ENCODE data around the gene MYH9. TPM values are rescaled to one million over a fixed set of nuclear protein-coding genes. Genes with fewer than 3 reads are reported as not detected.

Gene MYH9
- total and polyA plus RNA-seq, 2 donors (not counting 1 experiment from before 2014, with no cell fraction given): 108 to 554 TPM

GRCh38 chr22:36334081-36334820, 53.5 kb downstream of the MYH9 start:
- H3K4me1 Mint-ChIP-seq: peaks cover 94% of the 10 kb centered on the region
- TF ChIP-seq EZH2 (IDR thresholded peaks at IDR 0.05; ENCODE audit: borderline replicate concordance, insufficient read depth, low read depth, low read length, poor library complexity, severe bottlenecking): no peak
- TF ChIP-seq, protein P1, sequence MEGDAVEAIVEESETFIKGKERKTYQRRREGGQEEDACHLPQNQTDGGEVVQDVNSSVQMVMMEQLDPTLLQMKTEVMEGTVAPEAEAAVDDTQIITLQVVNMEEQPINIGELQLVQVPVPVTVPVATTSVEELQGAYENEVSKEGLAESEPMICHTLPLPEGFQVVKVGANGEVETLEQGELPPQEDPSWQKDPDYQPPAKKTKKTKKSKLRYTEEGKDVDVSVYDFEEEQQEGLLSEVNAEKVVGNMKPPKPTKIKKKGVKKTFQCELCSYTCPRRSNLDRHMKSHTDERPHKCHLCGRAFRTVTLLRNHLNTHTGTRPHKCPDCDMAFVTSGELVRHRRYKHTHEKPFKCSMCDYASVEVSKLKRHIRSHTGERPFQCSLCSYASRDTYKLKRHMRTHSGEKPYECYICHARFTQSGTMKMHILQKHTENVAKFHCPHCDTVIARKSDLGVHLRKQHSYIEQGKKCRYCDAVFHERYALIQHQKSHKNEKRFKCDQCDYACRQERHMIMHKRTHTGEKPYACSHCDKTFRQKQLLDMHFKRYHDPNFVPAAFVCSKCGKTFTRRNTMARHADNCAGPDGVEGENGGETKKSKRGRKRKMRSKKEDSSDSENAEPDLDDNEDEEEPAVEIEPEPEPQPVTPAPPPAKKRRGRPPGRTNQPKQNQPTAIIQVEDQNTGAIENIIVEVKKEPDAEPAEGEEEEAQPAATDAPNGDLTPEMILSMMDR (IDR thresholded peaks at IDR 0.05): no peak
- DNase-seq: no peak
- ChIA-PET POLR2A (interaction anchor here (0.6 kb wide), 1 partner anchor 163 kb away, joined by 3 read pairs; no protein-coding TSS in a partner anchor), CTCF (interaction anchor here (1.2 to 5.8 kb wide), 6 partner anchors 25 to 147 kb away, joined by 3 to 58 read pairs (median 4); partner anchors contain the start of gene TXN2)
- H4K20me1 ChIP-seq (ENCODE audit: control insufficient read depth, insufficient read depth, low read length, poor library complexity, severe bottlenecking): peaks cover 100% of the 10 kb centered on the region
- H3K27ac ChIP-seq (ENCODE audit: low read length in 2 of 2): peak overlapping the region; percentile 8 to 83
- WGBS (ENCODE audit: insufficient coverage): 55% methylated on average over 17 of the region's 25 CpGs
- peak overlapping the region; percentile 47 for H3K4me2 ChIP-seq (replicated peaks; ENCODE audit: low read depth, low read length, poor library complexity, severe bottlenecking)
- H3K27me3 ChIP-seq (replicated peaks in 1 of 4; ENCODE audit: control extremely low read depth in 1 of 4, control insufficient read depth in 3 of 4, insufficient read depth in 4 of 4, low read length in 3 of 4): no peaks in the 10 kb centered on the region
- H3K27me3 Mint-ChIP-seq: no peaks in the 10 kb centered on the region
- no peaks in the 10 kb centered on the region for H3K9me3 ChIP-seq (ENCODE audit: control extremely low read depth in 1 of 3, control insufficient read depth in 2 of 3, insufficient read depth in 1 of 3, low read length in 2 of 3)
- H3K9ac ChIP-seq (ENCODE audit: low read length): no peak overlapping the region
- no peak for ATAC-seq (ENCODE audit: low read depth)
- H3K79me2 ChIP-seq (ENCODE audit: control insufficient read depth, insufficient read depth, low read length): peaks cover 100% of the 10 kb centered on the region
- peaks cover 80 to 91% of the 10 kb centered on the region in 2 donors for H3K4me1 ChIP-seq (ENCODE audit: control insufficient read depth in 2 of 2, insufficient read depth in 2 of 2, low read length in 2 of 2)
- no peak overlapping the region for H2AFZ ChIP-seq (ENCODE audit: insufficient read depth, low read depth, low read length, poor library complexity, severe bottlenecking)
- no peak overlapping the region for H3K4me3 Mint-ChIP-seq
- H3K36me3 ChIP-seq (replicated peaks in 1 of 2; ENCODE audit: control extremely low read depth in 1 of 2, control insufficient read depth in 1 of 2, extremely low read depth in 1 of 2, insufficient read depth in 2 of 2, low read length in 1 of 2): peaks cover 4 to 83% of the 10 kb centered on the region in 2 experiments
- no peaks in the 10 kb centered on the region for H3K9me3 Mint-ChIP-seq (ENCODE audit: insufficient read depth)
- no peak overlapping the region for H3K4me3 ChIP-seq (ENCODE audit: control extremely low read depth in 1 of 5, extremely low read depth in 1 of 5, insufficient read depth in 1 of 5, low read depth in 2 of 5, low read length in 4 of 5)
- intact Hi-C loops (cut with micrococcal nuclease): no loop called here
- H3K27ac Mint-ChIP-seq: peak overlapping the region; percentile 97

DNA sequence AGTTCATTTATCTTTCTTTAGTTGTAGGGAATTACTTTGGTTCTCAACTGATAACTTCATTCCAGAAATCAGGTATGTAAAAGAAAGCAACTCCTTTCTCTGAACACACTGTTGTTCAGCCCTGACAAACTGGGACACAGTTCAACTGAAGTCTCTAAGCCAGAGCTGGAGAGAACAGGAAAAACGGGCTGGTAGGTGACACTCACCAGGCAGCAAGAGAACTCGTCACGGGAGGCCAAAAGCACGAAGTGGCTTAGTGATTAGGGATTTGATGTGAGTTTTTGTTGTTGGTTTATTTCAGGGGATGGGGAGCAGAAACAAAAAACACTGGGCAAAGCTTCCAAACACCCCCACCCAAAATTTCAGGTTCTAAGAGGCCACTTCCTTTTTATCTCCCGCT, 54.1 kb downstream of the MYH9 start:
- H3K27ac Mint-ChIP-seq: peak overlapping the region; percentile 97
- peaks cover 100% of the 10 kb centered on the region for H3K79me2 ChIP-seq (ENCODE audit: control insufficient read depth, insufficient read depth, low read length)
- no peak overlapping the region for H2AFZ ChIP-seq (ENCODE audit: insufficient read depth, low read depth, low read length, poor library complexity, severe bottlenecking)
- H3K4me1 Mint-ChIP-seq: peaks cover 95% of the 10 kb centered on the region
- DNase-seq (no peak), ATAC-seq (ENCODE audit: low read depth) (no peak)
- peak overlapping the region; percentile 32 for H3K4me3 Mint-ChIP-seq
- 50% methylated on average over 1 of the region's 5 CpGs for WGBS (ENCODE audit: insufficient coverage)
- no peaks in the 10 kb centered on the region for H3K27me3 ChIP-seq (replicated peaks in 1 of 4; ENCODE audit: control extremely low read depth in 1 of 4, control insufficient read depth in 3 of 4, insufficient read depth in 4 of 4, low read length in 3 of 4)
- H3K36me3 ChIP-seq (replicated peaks in 1 of 2; ENCODE audit: control extremely low read depth in 1 of 2, control insufficient read depth in 1 of 2, extremely low read depth in 1 of 2, insufficient read depth in 2 of 2, low read length in 1 of 2): peaks cover 4 to 79% of the 10 kb centered on the region in 2 experiments
- H3K4me2 ChIP-seq (replicated peaks; ENCODE audit: low read depth, low read length, poor library complexity, severe bottlenecking): peak overlapping the region; percentile 73
- no peaks in the 10 kb centered on the region for H3K9me3 Mint-ChIP-seq (ENCODE audit: insufficient read depth)
- POLR2A ChIA-PET: interaction anchor here (0.6 to 1.3 kb wide), 3 partner anchors 13 to 163 kb away, joined by 3 read pairs; no protein-coding TSS in a partner anchor
- TF ChIP-seq, protein P1 (IDR thresholded peaks at IDR 0.05): no peak
- TF ChIP-seq EZH2 (IDR thresholded peaks at IDR 0.05; ENCODE audit: borderline replicate concordance, insufficient read depth, low read depth, low read length, poor library complexity, severe bottlenecking): no peak
- intact Hi-C loops (cut with micrococcal nuclease): no loop called here
- no peak overlapping the region for H3K9ac ChIP-seq (ENCODE audit: low read length)
- H3K4me1 ChIP-seq (ENCODE audit: control insufficient read depth in 2 of 2, insufficient read depth in 2 of 2, low read length in 2 of 2): peaks cover 86 to 97% of the 10 kb centered on the region in 2 donors
- H3K9me3 ChIP-seq (ENCODE audit: control extremely low read depth in 1 of 3, control insufficient read depth in 2 of 3, insufficient read depth in 1 of 3, low read length in 2 of 3): no peaks in the 10 kb centered on the region
- no peaks in the 10 kb centered on the region for H3K27me3 Mint-ChIP-seq
- peak overlapping the region; percentile 83 to 86 for H3K27ac ChIP-seq (ENCODE audit: low read length in 2 of 2)
- H3K4me3 ChIP-seq (ENCODE audit: control extremely low read depth in 1 of 5, extremely low read depth in 1 of 5, insufficient read depth in 1 of 5, low read depth in 2 of 5, low read length in 4 of 5): no peak overlapping the region
- peaks cover 100% of the 10 kb centered on the region for H4K20me1 ChIP-seq (ENCODE audit: control insufficient read depth, insufficient read depth, low read length, poor library complexity, severe bottlenecking)
- CTCF ChIA-PET: interaction anchor here (1.2 to 5.8 kb wide), 7 partner anchors 9 to 153 kb away, joined by 3 to 58 read pairs (median 4); partner anchors contain the start of gene TXN2
